IPS-NIHi7 (cell line): ENCODE measurements around the gene NFKBIA.
"Not testable (repeated sequence)": the region's sequence is repeated elsewhere in the genome, so short reads cannot be mapped to it uniquely, and the experiment has no call there.

Source experiments
- DNase-seq: peaks from one replicate; pipeline ENCODE4 v3.0.0; 2012; ENCODE audit warnings: mixed read lengths; ENCODE audit errors: extremely low spot score

NFKBIA gene

GRCh38 chr14:35368583-35369392 is 35.8 kb downstream of the NFKBIA start:
- no peak for DNase-seq

- no peak for DNase-seq
Observed at GRCh38 chr14:35368139-35368460, 36.4 kb downstream of the NFKBIA start.

- DNase-seq = peak; percentile 9
Observed at GRCh38 chr14:35367056-35367372, 37.5 kb downstream of the NFKBIA start.

- peak; percentile 3 for DNase-seq
Observed at GRCh38 chr14:35366521-35366976, 38.0 kb downstream of the NFKBIA start.

GRCh38 chr14:35366056-35366451 is 38.5 kb downstream of the NFKBIA start:
- peak; percentile 3 for DNase-seq

- peak; percentile 16 for DNase-seq
Observed at GRCh38 chr14:35365130-35366055, 39.2 kb downstream of the NFKBIA start.

GRCh38 chr14:35362911-35363374 is 41.6 kb downstream of the NFKBIA start:
- DNase-seq = peak; percentile 3

GRCh38 chr14:35362450-35362849 is 42.1 kb downstream of the NFKBIA start:
- DNase-seq = peak; percentile 5

GRCh38 chr14:35361141-35361480 is 43.4 kb downstream of the NFKBIA start:
- peak; percentile 4 for DNase-seq

GRCh38 chr14:35359655-35360054 is 44.9 kb downstream of the NFKBIA start:
- not testable (repeated sequence) for DNase-seq

GRCh38 chr14:35355981-35356841 is 48.3 kb downstream of the NFKBIA start:
- DNase-seq = peak; percentile 31

GRCh38 chr14:35355235-35355634 is 49.3 kb downstream of the NFKBIA start:
- not testable (repeated sequence) for DNase-seq

GRCh38 chr14:35353409-35354172 is 51.0 kb downstream of the NFKBIA start:
- no peak for DNase-seq

- DNase-seq = peak; percentile 6
Observed at GRCh38 chr14:35352274-35353233, 52.0 kb downstream of the NFKBIA start.

GRCh38 chr14:35351897-35352273 is 52.7 kb downstream of the NFKBIA start:
- peak; percentile 14 for DNase-seq
